ENCODE measurements around the gene TFEC.

DNA sequence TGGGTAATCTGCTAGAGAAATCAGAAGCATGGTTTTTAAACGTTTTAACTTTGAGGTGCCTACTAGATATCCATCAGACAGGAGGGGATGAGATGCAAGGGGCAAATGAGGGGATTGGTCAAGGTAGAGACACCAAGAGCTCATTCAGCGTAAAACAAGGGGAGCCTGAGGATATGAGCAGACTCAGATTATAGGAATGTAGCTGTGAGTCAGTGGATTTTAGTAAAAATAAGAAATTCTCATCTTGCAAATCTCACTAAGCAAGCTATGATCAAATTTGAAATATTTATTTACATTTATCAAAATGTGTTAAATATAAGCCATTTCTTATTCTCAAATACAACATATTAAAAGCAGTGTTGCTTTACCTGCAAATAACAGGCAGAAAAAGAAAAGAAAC, 21.4 kb upstream of the TFEC start:
- TF ChIP-seq GATA3 (IDR thresholded peaks at IDR 0.05; ENCODE audit: low read depth, low read length) = no peak
- TF ChIP-seq GATA2 (IDR thresholded peaks at IDR 0.05; ENCODE audit: low read depth, low read length) = no peak
